Activated T-helper 17 cell treated with anti-CD3 and anti-CD28 coated beads, Interleukin-2, amount 50 U/mL, for 72 hours (primary cell): ENCODE data around the gene GUCY2F. TPM values are rescaled to one million over a fixed set of nuclear protein-coding genes. Genes with fewer than 3 reads are reported as not detected.

Experiments
- ATAC-seq: fragments of 150-1000 bp; cut with Tn5 transposase; replicated peaks from 2 replicates; pipeline ENCODE4 v1.10.0; 2021; ENCODE audit warnings: mild to moderate bottlenecking, moderate library complexity
- H3K27ac Mint-ChIP-seq: one replicate; pipeline ENCODE4 v1.8.0; 2022; ENCODE audit warnings: mixed read lengths
- H3K27me3 Mint-ChIP-seq: one replicate; pipeline ENCODE4 v1.8.0; 2022; ENCODE audit warnings: mixed read lengths
- H3K36me3 Mint-ChIP-seq: one replicate; pipeline ENCODE4 v1.8.0; 2022; ENCODE audit warnings: low read depth, mild to moderate bottlenecking, mixed read lengths
- H3K4me1 Mint-ChIP-seq: one replicate; pipeline ENCODE4 v1.8.0; 2022; ENCODE audit warnings: mixed read lengths
- H3K4me3 Mint-ChIP-seq: one replicate; pipeline ENCODE4 v1.8.0; 2022; ENCODE audit warnings: mild to moderate bottlenecking, mixed read lengths
- H3K9me3 Mint-ChIP-seq: one replicate; pipeline ENCODE4 v1.8.0; 2022; ENCODE audit warnings: mixed read lengths
- total RNA-seq, 2 donors: library from RNA; stranded (reverse); gene quantifications; one replicate each; pipeline ENCODE4 v1.2.3, GENCODE V29; 2022

Gene GUCY2F
- total RNA-seq, 2 donors from 2014 or later, result not detected

- Mint-ChIP-seq H3K9me3 (no peaks in the 10 kb centered on the region), H3K4me1 (no peaks in the 10 kb centered on the region), H3K27ac (no peak overlapping the region), H3K4me3 (no peak overlapping the region), H3K36me3 (no peaks in the 10 kb centered on the region), H3K27me3 (no peaks in the 10 kb centered on the region)
- ATAC-seq, result no peak
Observed at GRCh38 chrX:109374262-109374960, 107.5 kb downstream of the GUCY2F start.

DNA sequence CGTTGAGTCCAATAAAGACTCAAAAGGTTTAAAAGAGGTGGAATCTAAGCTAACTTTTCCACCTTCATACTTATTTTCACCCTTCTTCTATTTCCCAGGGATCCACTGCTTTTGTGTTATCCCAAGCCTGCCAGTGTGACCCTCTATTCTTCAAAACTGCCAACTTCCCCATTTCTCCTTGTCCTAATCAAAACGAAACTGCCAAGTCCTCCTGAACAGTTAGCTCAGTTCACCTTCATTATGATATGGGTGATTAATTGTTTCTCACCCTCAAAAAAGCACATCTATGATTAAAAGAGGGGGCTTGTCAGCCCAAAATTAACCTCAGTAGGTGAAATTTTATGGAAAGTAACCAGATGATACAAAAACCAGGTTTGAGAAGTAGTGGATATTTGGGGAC lies 108.4 kb downstream of the GUCY2F start:
- no peaks in the 10 kb centered on the region for H3K36me3 Mint-ChIP-seq
- H3K9me3 Mint-ChIP-seq, result no peaks in the 10 kb centered on the region
- no peak overlapping the region for H3K4me3 Mint-ChIP-seq
- ATAC-seq, result no peak
- H3K4me1 Mint-ChIP-seq, result no peaks in the 10 kb centered on the region
- H3K27ac Mint-ChIP-seq, result no peak overlapping the region
- H3K27me3 Mint-ChIP-seq, result no peaks in the 10 kb centered on the region

GRCh38 chrX:109372716-109373115 lies 109.2 kb downstream of the GUCY2F start:
- H3K4me1 Mint-ChIP-seq, result no peaks in the 10 kb centered on the region
- no peak for ATAC-seq
- no peak overlapping the region for H3K4me3 Mint-ChIP-seq
- no peaks in the 10 kb centered on the region for H3K9me3 Mint-ChIP-seq
- no peaks in the 10 kb centered on the region for H3K36me3 Mint-ChIP-seq
- H3K27me3 Mint-ChIP-seq, result no peaks in the 10 kb centered on the region
- H3K27ac Mint-ChIP-seq, result no peak overlapping the region

DNA sequence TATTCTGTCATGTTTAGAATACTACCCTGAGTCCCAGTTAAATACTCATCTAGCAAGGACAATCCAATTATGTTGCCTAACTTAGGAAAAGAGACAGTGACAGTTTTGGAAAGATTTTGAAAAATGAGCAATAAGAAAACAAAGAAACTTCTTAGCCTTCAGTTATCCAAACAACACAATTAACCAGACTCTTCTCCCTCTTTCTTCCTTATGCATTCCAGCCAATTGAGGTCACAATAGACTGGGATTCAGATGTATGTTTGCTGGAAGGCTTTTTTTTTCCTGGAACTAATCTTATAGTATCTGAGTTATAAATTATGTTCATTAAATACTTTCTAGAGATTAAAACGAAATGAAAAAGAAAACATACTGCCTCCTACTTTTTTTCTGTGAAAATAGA lies 109.6 kb downstream of the GUCY2F start:
- no peak overlapping the region for H3K4me3 Mint-ChIP-seq
- H3K27me3 Mint-ChIP-seq, result no peaks in the 10 kb centered on the region
- H3K36me3 Mint-ChIP-seq, result no peaks in the 10 kb centered on the region

GRCh38 chrX:109362101-109362500 lies 119.8 kb downstream of the GUCY2F start:
- no peaks in the 10 kb centered on the region for H3K9me3 Mint-ChIP-seq
- H3K27ac Mint-ChIP-seq, result no peak overlapping the region
- H3K36me3 Mint-ChIP-seq, result no peaks in the 10 kb centered on the region
- H3K27me3 Mint-ChIP-seq, result no peaks in the 10 kb centered on the region
- ATAC-seq, result no peak
- H3K4me3 Mint-ChIP-seq, result no peak overlapping the region
- no peaks in the 10 kb centered on the region for H3K4me1 Mint-ChIP-seq

More for the DNA sequence above, 109.6 kb downstream of the GUCY2F start:
- Mint-ChIP-seq H3K9me3 (no peaks in the 10 kb centered on the region), H3K4me1 (no peaks in the 10 kb centered on the region), H3K27ac (no peak overlapping the region)
- ATAC-seq, result no peak

GRCh38 chrX:109360301-109360700 lies 121.6 kb downstream of the GUCY2F start:
- Mint-ChIP-seq H3K27ac (no peak overlapping the region), H3K4me3 (no peak overlapping the region), H3K4me1 (no peaks in the 10 kb centered on the region), H3K36me3 (no peaks in the 10 kb centered on the region), H3K27me3 (no peaks in the 10 kb centered on the region), H3K9me3 (no peaks in the 10 kb centered on the region)
- no peak for ATAC-seq

DNA sequence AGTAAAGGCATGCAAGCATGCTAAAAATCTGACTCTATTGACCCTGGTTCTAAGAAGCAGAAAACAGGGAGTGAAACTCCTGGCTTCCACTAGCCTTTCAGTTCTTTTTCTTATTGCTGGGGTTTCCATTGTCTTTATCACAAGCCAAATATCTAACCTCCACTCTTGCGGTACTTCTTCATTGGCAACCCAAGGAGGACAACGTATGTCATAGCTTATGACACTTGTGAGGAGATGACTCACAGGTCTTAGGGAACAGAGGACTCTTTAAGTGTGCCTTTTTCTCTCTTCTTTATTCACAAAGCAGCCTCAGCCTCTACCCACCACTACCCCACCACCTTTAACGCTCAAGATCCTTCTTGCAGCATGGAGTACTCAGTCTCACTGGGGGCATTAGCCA lies 124.2 kb downstream of the GUCY2F start:
- no peaks in the 10 kb centered on the region for H3K27me3 Mint-ChIP-seq
- H3K27ac Mint-ChIP-seq, result no peak overlapping the region
- no peaks in the 10 kb centered on the region for H3K9me3 Mint-ChIP-seq
- H3K4me3 Mint-ChIP-seq, result no peak overlapping the region
- H3K36me3 Mint-ChIP-seq, result no peaks in the 10 kb centered on the region
- ATAC-seq, result no peak
- H3K4me1 Mint-ChIP-seq, result no peaks in the 10 kb centered on the region

DNA sequence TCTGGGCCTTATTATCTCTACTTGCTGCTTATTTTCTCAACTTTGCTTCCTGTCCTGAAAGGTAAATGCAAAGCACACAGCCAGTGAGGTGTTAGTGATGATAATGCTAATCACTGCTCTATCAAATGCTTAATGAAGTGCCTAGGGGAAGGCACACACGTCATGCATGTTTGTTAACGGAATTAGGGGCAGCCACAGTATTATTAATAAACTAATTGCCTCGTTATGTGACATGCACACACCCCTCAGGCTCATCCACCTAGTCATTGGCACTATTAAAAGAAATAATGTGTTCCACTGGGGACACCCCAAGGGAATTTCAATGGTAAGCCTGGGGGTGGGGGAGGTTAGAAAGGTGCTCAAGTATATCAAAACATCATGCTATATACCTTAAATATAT lies 125.2 kb downstream of the GUCY2F start:
- H3K4me3 Mint-ChIP-seq, result no peak overlapping the region
- no peak for ATAC-seq
- no peaks in the 10 kb centered on the region for H3K36me3 Mint-ChIP-seq
- H3K4me1 Mint-ChIP-seq, result no peaks in the 10 kb centered on the region
- H3K9me3 Mint-ChIP-seq, result no peaks in the 10 kb centered on the region
- no peak overlapping the region for H3K27ac Mint-ChIP-seq
- no peaks in the 10 kb centered on the region for H3K27me3 Mint-ChIP-seq

DNA sequence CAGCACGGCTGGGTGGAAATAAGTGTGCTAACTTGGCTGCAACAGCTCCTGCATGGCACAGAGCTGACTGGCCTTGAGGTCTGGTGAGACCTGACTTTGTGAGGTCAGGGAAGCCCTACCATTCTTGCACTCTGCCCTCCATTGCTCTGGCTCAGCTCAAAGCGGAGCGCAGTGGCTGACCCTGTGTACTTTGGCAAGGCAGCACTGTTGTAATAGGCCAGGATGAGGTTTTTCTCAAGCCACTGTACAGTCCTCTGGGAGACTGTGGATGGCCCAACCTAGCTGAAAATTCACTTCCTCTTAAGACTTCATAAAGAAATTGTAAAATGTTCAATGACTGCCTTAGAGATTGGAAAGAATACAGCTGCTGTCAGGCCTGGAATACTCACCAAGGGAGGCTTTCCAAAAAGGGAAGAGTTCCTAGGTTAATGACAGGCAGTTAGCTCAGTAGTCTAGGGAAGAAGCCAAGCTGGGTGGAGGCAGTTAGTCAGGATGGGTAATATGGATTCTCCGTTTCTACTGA lies 129.8 kb downstream of the GUCY2F start:
- Mint-ChIP-seq H3K9me3 (no peaks in the 10 kb centered on the region), H3K27me3 (no peaks in the 10 kb centered on the region), H3K4me1 (no peaks in the 10 kb centered on the region), H3K36me3 (no peaks in the 10 kb centered on the region), H3K4me3 (no peak overlapping the region), H3K27ac (no peak overlapping the region)
- no peak for ATAC-seq

GRCh38 chrX:109351557-109351956 lies 130.3 kb downstream of the GUCY2F start:
- no peaks in the 10 kb centered on the region for H3K9me3 Mint-ChIP-seq
- H3K4me1 Mint-ChIP-seq, result no peaks in the 10 kb centered on the region
- H3K4me3 Mint-ChIP-seq, result no peak overlapping the region
- no peak overlapping the region for H3K27ac Mint-ChIP-seq
- no peak for ATAC-seq
- no peaks in the 10 kb centered on the region for H3K27me3 Mint-ChIP-seq
- H3K36me3 Mint-ChIP-seq, result no peaks in the 10 kb centered on the region

GRCh38 chrX:109350551-109350950 lies 131.3 kb downstream of the GUCY2F start:
- no peaks in the 10 kb centered on the region for H3K4me1 Mint-ChIP-seq
- no peaks in the 10 kb centered on the region for H3K9me3 Mint-ChIP-seq
- H3K27me3 Mint-ChIP-seq, result no peaks in the 10 kb centered on the region
- H3K4me3 Mint-ChIP-seq, result no peak overlapping the region
- no peaks in the 10 kb centered on the region for H3K36me3 Mint-ChIP-seq
- no peak overlapping the region for H3K27ac Mint-ChIP-seq
- no peak for ATAC-seq

- Mint-ChIP-seq H3K27ac (no peak overlapping the region), H3K4me3 (no peak overlapping the region), H3K9me3 (no peaks in the 10 kb centered on the region), H3K27me3 (no peaks in the 10 kb centered on the region), H3K36me3 (no peaks in the 10 kb centered on the region), H3K4me1 (no peaks in the 10 kb centered on the region)
- no peak for ATAC-seq
Observed at GRCh38 chrX:109350051-109350450, 131.8 kb downstream of the GUCY2F start.

DNA sequence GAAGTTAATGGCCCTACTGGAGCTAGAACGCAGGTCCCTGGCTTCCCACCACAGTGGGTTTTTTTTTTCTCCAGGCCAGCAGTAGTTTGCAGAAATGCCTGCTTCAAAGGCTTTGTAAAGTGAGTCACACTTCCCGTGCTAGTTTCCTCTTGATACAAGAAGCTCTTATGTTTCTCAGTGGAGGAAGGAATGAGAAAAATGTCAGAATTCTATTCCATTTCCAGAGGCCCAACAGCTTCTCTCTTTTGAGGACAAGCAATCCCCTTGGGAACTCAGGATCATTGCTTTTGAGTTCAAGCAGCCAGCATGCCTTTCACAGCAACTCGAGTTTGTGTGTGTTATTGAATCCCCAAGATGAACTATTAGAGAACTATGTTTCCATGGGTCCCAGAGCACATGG lies 134.3 kb downstream of the GUCY2F start:
- no peaks in the 10 kb centered on the region for H3K36me3 Mint-ChIP-seq
- H3K27ac Mint-ChIP-seq, result no peak overlapping the region
- H3K4me3 Mint-ChIP-seq, result no peak overlapping the region
- H3K27me3 Mint-ChIP-seq, result no peaks in the 10 kb centered on the region
- no peaks in the 10 kb centered on the region for H3K4me1 Mint-ChIP-seq
- no peak for ATAC-seq
- no peaks in the 10 kb centered on the region for H3K9me3 Mint-ChIP-seq

DNA sequence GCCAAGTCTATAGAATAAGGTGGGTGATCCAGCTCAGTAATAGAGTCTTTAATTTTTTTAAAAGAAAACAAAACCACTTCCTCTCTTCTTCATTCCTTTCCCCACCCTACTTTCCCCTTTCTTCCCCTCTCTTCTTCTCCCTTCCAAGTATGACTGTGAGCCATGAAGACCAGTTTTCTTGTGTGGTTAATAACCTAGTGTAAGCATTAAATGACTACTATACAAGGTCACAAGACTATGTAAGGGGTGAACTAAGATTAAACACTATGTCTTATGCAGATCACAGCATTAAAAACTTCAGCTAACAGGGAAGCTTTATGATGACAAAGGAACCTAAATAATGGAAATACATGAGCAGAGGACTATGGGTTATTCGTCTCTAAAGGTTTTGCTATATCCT lies 135.4 kb downstream of the GUCY2F start:
- no peaks in the 10 kb centered on the region for H3K27me3 Mint-ChIP-seq
- H3K9me3 Mint-ChIP-seq, result no peaks in the 10 kb centered on the region
- H3K36me3 Mint-ChIP-seq, result no peaks in the 10 kb centered on the region
- ATAC-seq, result no peak
- H3K4me3 Mint-ChIP-seq, result no peak overlapping the region
- no peak overlapping the region for H3K27ac Mint-ChIP-seq
- no peaks in the 10 kb centered on the region for H3K4me1 Mint-ChIP-seq

GRCh38 chrX:109345856-109346255 lies 136.0 kb downstream of the GUCY2F start:
- Mint-ChIP-seq H3K4me3 (no peak overlapping the region), H3K27ac (no peak overlapping the region), H3K27me3 (no peaks in the 10 kb centered on the region), H3K9me3 (no peaks in the 10 kb centered on the region), H3K4me1 (no peaks in the 10 kb centered on the region), H3K36me3 (no peaks in the 10 kb centered on the region)
- ATAC-seq, result no peak

- Mint-ChIP-seq H3K27me3 (no peaks in the 10 kb centered on the region), H3K4me3 (no peak overlapping the region), H3K27ac (no peak overlapping the region), H3K36me3 (no peaks in the 10 kb centered on the region), H3K4me1 (no peaks in the 10 kb centered on the region), H3K9me3 (no peaks in the 10 kb centered on the region)
- no peak for ATAC-seq
Observed at GRCh38 chrX:109344678-109345077, 137.2 kb downstream of the GUCY2F start.
